Activated CD4-positive, alpha-beta T cell treated with anti-CD3 and anti-CD28 coated beads, Interleukin-2, amount 10 ng/mL, durations not matched to agents 7 days and 5 days (primary cell): ENCODE results near the gene ABHD4. TPM values are rescaled to one million over a fixed set of nuclear protein-coding genes. Genes with fewer than 3 reads are reported as not detected.

Source experiments
- CTCF ChIA-PET: fragments of 350-600 bp; sonication (Branson Sonifier 250); formaldehyde crosslinking; loops from one replicate; lab custom pipeline; 2021; ENCODE audit warnings: antibody characterized with exemption; lab: Charles Lee
- POLR2A ChIA-PET: fragments of 350-600 bp; sonication (Branson Sonifier 250); formaldehyde crosslinking; loops from one replicate; lab custom pipeline; 2021; ENCODE audit warnings: antibody characterized with exemption; lab: Charles Lee
- DNase-seq: peaks from one replicate; pipeline ENCODE4 v3.0.0-alpha.2; 2020
- H3K27ac Mint-ChIP-seq: one replicate; pipeline ENCODE4 v1.8.0; 2021; ENCODE audit warnings: mild to moderate bottlenecking, moderate library complexity, mixed read lengths
- H3K27me3 Mint-ChIP-seq: one replicate; pipeline ENCODE4 v1.8.0; 2021; ENCODE audit warnings: mixed read lengths
- H3K36me3 Mint-ChIP-seq: one replicate; pipeline ENCODE4 v1.8.0; 2021; ENCODE audit warnings: low read depth, mixed read lengths
- H3K4me1 Mint-ChIP-seq: one replicate; pipeline ENCODE4 v1.8.0; 2021; ENCODE audit warnings: mixed read lengths
- H3K4me3 Mint-ChIP-seq: one replicate; pipeline ENCODE4 v1.8.0; 2021; ENCODE audit warnings: mild to moderate bottlenecking, moderate library complexity, mixed read lengths
- H3K9me3 Mint-ChIP-seq: one replicate; pipeline ENCODE4 v1.8.0; 2021; ENCODE audit warnings: mixed read lengths
- total RNA-seq, 2 experiments: library from RNA; stranded (reverse); gene quantifications; one replicate each; pipeline ENCODE4 v1.2.3, GENCODE V29; 2021

ABHD4 gene
- total RNA-seq, 2 experiments from 2014 or later, result 8.3 to 10.4 TPM

- Mint-ChIP-seq H3K4me3 (peak overlapping the region; percentile 75), H3K4me1 (peaks cover 86% of the 10 kb centered on the region), H3K27me3 (peaks cover 2% of the 10 kb centered on the region), H3K9me3 (no peaks in the 10 kb centered on the region), H3K27ac (peak overlapping the region; percentile 94), H3K36me3 (peaks cover 55% of the 10 kb centered on the region)
- POLR2A ChIA-PET, result interaction anchor here (0.5 to 2.0 kb wide), 17 partner anchors 9 to 736 kb away, joined by 3 to 10 read pairs (median 4); no protein-coding TSS in a partner anchor
- peak; percentile 61 for DNase-seq
- CTCF ChIA-PET, result interaction anchor here (0.8 to 8.7 kb wide), 35 partner anchors 9 to 806 kb away, joined by 3 to 335 read pairs (median 9); partner anchors contain the start of genes AJUBA, DAD1, LRP10 and OXA1L
Observed at GRCh38 chr14:22555384-22556011, 42.6 kb upstream of the ABHD4 start.

- peaks cover 86% of the 10 kb centered on the region for H3K4me1 Mint-ChIP-seq
- POLR2A ChIA-PET, result interaction anchor here (0.5 to 2.0 kb wide), 19 partner anchors 10 to 737 kb away, joined by 3 to 10 read pairs (median 4); no protein-coding TSS in a partner anchor
- CTCF ChIA-PET, result interaction anchor here (0.5 to 8.7 kb wide), 73 partner anchors 10 to 807 kb away, joined by 3 to 335 read pairs (median 4); partner anchors contain the start of genes AJUBA, DAD1, LRP10 and OXA1L
- H3K9me3 Mint-ChIP-seq, result no peaks in the 10 kb centered on the region
- peak; percentile 100 for DNase-seq
- peak overlapping the region; percentile 75 for H3K4me3 Mint-ChIP-seq
- H3K36me3 Mint-ChIP-seq, result peaks cover 48% of the 10 kb centered on the region
- peaks cover 2% of the 10 kb centered on the region for H3K27me3 Mint-ChIP-seq
- peak overlapping the region; percentile 94 for H3K27ac Mint-ChIP-seq
Observed at GRCh38 chr14:22556021-22556989, 41.8 kb upstream of the ABHD4 start.

- peaks cover 40% of the 10 kb centered on the region for H3K36me3 Mint-ChIP-seq
- peak overlapping the region; percentile 75 for H3K4me3 Mint-ChIP-seq
- peak overlapping the region; percentile 94 for H3K27ac Mint-ChIP-seq
- CTCF ChIA-PET, result interaction anchor here (0.6 to 8.7 kb wide), 67 partner anchors 10 to 789 kb away, joined by 3 to 335 read pairs (median 4); partner anchors contain the start of genes AJUBA, DAD1, LRP10 and OXA1L
- no peaks in the 10 kb centered on the region for H3K9me3 Mint-ChIP-seq
- H3K4me1 Mint-ChIP-seq, result peaks cover 86% of the 10 kb centered on the region
- H3K27me3 Mint-ChIP-seq, result peaks cover 2% of the 10 kb centered on the region
- POLR2A ChIA-PET, result interaction anchor here (0.6 to 2.0 kb wide), 6 partner anchors 11 to 225 kb away, joined by 3 to 9 read pairs (median 4); no protein-coding TSS in a partner anchor
- DNase-seq, result peak; percentile 89
Observed at GRCh38 chr14:22556990-22557623, 41.0 kb upstream of the ABHD4 start.

GRCh38 chr14:22557846-22558220 is 40.3 kb upstream of the ABHD4 start:
- no peak for DNase-seq
- Mint-ChIP-seq H3K27me3 (peaks cover 2% of the 10 kb centered on the region), H3K4me3 (peak overlapping the region; percentile 75), H3K27ac (peak overlapping the region; percentile 94), H3K36me3 (peaks cover 35% of the 10 kb centered on the region), H3K4me1 (peaks cover 86% of the 10 kb centered on the region), H3K9me3 (no peaks in the 10 kb centered on the region)
- ChIA-PET CTCF (interaction anchor here (0.5 to 5.2 kb wide), 17 partner anchors 10 to 701 kb away, joined by 3 to 149 read pairs (median 4); partner anchors contain the start of genes ABHD4, DAD1 and OXA1L), POLR2A (interaction anchor here (0.8 to 1.1 kb wide), 3 partner anchors 9 to 31 kb away, joined by 3 to 5 read pairs (median 4); no protein-coding TSS in a partner anchor)

GRCh38 chr14:22558221-22558913 is 39.7 kb upstream of the ABHD4 start:
- Mint-ChIP-seq H3K27me3 (peaks cover 2% of the 10 kb centered on the region), H3K27ac (peak overlapping the region; percentile 94), H3K4me3 (peak overlapping the region; percentile 75), H3K9me3 (no peaks in the 10 kb centered on the region), H3K4me1 (peaks cover 87% of the 10 kb centered on the region), H3K36me3 (peaks cover 36% of the 10 kb centered on the region)
- CTCF ChIA-PET, result interaction anchor here (0.5 to 5.2 kb wide), 19 partner anchors 10 to 702 kb away, joined by 3 to 149 read pairs (median 4); partner anchors contain the start of genes ABHD4, DAD1 and OXA1L
- peak; percentile 65 for DNase-seq
- POLR2A ChIA-PET, result interaction anchor here (0.8 to 1.1 kb wide), 3 partner anchors 9 to 30 kb away, joined by 3 to 5 read pairs (median 4); no protein-coding TSS in a partner anchor

- CTCF ChIA-PET, result interaction anchor here (0.7 to 5.2 kb wide), 10 partner anchors 8 to 641 kb away, joined by 3 to 149 read pairs (median 4); partner anchors contain the start of genes ABHD4 and DAD1
- no peak for DNase-seq
- Mint-ChIP-seq H3K4me3 (peak overlapping the region; percentile 75), H3K27ac (peak overlapping the region; percentile 94), H3K36me3 (peaks cover 38% of the 10 kb centered on the region), H3K27me3 (peaks cover 2% of the 10 kb centered on the region), H3K9me3 (no peaks in the 10 kb centered on the region), H3K4me1 (peaks cover 88% of the 10 kb centered on the region)
- POLR2A ChIA-PET, result no interaction called here
Observed at GRCh38 chr14:22559041-22559440, 39.1 kb upstream of the ABHD4 start.

GRCh38 chr14:22560662-22561365 is 37.3 kb upstream of the ABHD4 start:
- Mint-ChIP-seq H3K4me1 (peaks cover 90% of the 10 kb centered on the region), H3K27me3 (peaks cover 2% of the 10 kb centered on the region), H3K27ac (peak overlapping the region; percentile 95), H3K9me3 (no peaks in the 10 kb centered on the region), H3K36me3 (peaks cover 46% of the 10 kb centered on the region), H3K4me3 (peak overlapping the region; percentile 59)
- CTCF ChIA-PET, result interaction anchor here (0.7 to 5.2 kb wide), 22 partner anchors 8 to 837 kb away, joined by 3 to 149 read pairs (median 3); partner anchors contain the start of gene OXA1L
- DNase-seq, result no peak
- POLR2A ChIA-PET, result interaction anchor here (1.8 to 2.0 kb wide), 2 partner anchors 9 to 36 kb away, joined by 5 to 6 read pairs; no protein-coding TSS in a partner anchor

GRCh38 chr14:22561366-22561660 is 36.8 kb upstream of the ABHD4 start:
- Mint-ChIP-seq H3K9me3 (no peaks in the 10 kb centered on the region), H3K27ac (peak overlapping the region; percentile 95), H3K4me1 (peaks cover 90% of the 10 kb centered on the region), H3K36me3 (peaks cover 50% of the 10 kb centered on the region), H3K27me3 (peaks cover under 1% of the 10 kb centered on the region), H3K4me3 (peak overlapping the region; percentile 59)
- DNase-seq, result no peak
- ChIA-PET CTCF (interaction anchor here (0.9 to 5.2 kb wide), 13 partner anchors 7 to 838 kb away, joined by 3 to 149 read pairs (median 3); no protein-coding TSS in a partner anchor), POLR2A (interaction anchor here (1.8 to 2.0 kb wide), 2 partner anchors 9 to 37 kb away, joined by 5 to 6 read pairs; no protein-coding TSS in a partner anchor)

GRCh38 chr14:22561661-22562579 is 36.2 kb upstream of the ABHD4 start:
- Mint-ChIP-seq H3K27me3 (no peaks in the 10 kb centered on the region), H3K4me3 (peak overlapping the region; percentile 59), H3K27ac (peak overlapping the region; percentile 95), H3K4me1 (peaks cover 95% of the 10 kb centered on the region), H3K9me3 (no peaks in the 10 kb centered on the region), H3K36me3 (peaks cover 52% of the 10 kb centered on the region)
- ChIA-PET CTCF (interaction anchor here (1.0 to 12.8 kb wide), 10 partner anchors 7 to 648 kb away, joined by 3 to 335 read pairs (median 4); no protein-coding TSS in a partner anchor), POLR2A (interaction anchor here (0.6 to 2.0 kb wide), 2 partner anchors 37 to 697 kb away, joined by 5 to 8 read pairs; no protein-coding TSS in a partner anchor)
- peak; percentile 89 for DNase-seq

GRCh38 chr14:22563987-22564386 is 34.1 kb upstream of the ABHD4 start:
- ChIA-PET CTCF (interaction anchor here (0.6 to 12.8 kb wide), 7 partner anchors 11 to 576 kb away, joined by 3 to 335 read pairs (median 4); no protein-coding TSS in a partner anchor), POLR2A (no interaction called here)
- Mint-ChIP-seq H3K27me3 (no peaks in the 10 kb centered on the region), H3K9me3 (no peaks in the 10 kb centered on the region), H3K27ac (peak overlapping the region; percentile 95), H3K4me1 (peaks cover 97% of the 10 kb centered on the region), H3K4me3 (peak overlapping the region; percentile 41), H3K36me3 (peaks cover 67% of the 10 kb centered on the region)
- DNase-seq, result peak; percentile 29
